GM19043 (cell line): ENCODE measurements around the gene XRCC5.
A peak's percentile ranks its signal among the peaks of the same experiment; 100 is the strongest.

Source experiments
- ATAC-seq: cut with Tn5 transposase; IDR thresholded peaks from one replicate; pipeline ENCODE4 v1.9.1; 2021; ENCODE audit warnings: low read depth; ENCODE audit not compliant: unreplicated experiment

Gene XRCC5

DNA sequence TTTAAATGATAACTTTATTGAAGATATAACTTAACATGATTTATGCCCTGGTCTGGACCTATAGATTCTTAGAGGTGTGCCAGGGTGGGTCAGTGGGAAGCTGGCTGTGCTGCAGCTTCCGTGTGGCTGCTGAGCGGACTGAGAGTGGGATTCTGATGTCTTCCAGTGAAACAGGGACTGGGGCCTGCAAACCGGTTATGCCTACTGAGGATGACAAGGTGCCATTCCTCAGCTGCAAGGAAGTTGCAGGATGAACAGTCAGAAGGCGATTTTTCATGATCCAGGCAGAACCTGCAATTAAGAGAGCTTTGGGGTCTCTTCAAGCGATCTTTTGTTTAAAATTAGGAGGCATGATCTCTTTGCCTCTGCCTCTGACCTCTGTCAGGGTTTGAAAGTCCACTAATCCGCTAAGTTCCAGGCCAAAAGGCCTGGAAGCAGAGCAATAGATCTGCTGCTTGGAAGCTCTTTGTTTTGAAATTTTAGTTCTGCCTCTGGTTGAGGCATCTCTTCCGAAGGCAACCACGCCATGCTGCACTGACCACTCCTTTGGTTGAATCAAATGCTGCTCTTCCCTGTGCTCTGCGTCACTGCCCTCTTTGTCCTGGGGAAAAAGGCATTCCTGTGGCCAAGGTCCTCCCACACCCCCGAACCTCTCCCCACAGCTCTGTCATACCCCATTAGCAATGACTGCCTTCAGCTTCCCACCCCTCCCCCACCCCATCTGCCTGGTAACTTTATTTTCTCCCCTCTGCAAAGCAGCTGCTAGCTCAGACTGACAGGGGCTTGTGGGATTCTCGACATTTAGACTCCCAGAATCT is 25.5 kb upstream of the XRCC5 start:
- ATAC-seq = no peak

DNA sequence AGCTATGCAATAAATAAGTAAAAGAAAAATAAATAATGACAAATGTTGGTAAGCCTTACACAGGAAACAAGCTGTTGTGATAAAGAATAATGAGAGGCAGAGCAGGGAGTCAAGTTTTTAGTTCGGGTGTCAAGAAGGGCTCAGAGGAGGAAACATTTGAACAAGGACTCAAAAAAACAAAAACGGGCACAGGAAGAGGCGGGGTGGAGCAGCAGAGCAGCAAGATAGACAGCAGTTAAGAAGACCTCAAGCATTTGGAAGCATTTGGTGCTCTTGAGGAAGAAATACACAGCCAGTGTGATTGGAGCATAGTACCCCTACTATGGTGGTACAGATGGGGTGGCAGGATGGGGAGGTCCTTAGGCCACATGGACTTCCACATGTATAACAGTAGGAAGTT is 24.6 kb upstream of the XRCC5 start:
- ATAC-seq = no peak

- no peak for ATAC-seq
Measured at GRCh38 chr2:216086207-216086893, 22.8 kb upstream of the XRCC5 start.

DNA sequence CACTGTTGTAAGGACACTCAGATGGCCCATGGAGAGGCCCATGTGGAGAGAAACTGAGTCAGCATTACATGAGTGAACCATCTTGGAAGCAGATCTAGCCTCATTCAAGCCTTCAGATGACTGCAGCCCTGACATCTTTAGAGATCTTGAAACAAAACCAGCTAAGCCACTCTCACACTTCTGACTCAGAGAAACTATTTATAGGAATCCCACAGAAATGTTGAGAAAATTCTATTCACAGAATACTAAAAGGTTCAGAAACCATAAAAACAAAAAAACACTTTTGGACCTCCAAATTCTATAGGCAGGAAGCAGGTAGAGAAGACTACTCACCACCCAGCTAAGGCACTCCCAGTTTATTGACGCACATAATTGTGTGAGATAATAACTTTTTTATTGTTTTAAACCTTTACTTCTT is 18.8 kb upstream of the XRCC5 start:
- no peak for ATAC-seq

- no peak for ATAC-seq
Measured at GRCh38 chr2:216092646-216093045, 16.5 kb upstream of the XRCC5 start.

- ATAC-seq = no peak
Measured at GRCh38 chr2:216094701-216095100, 14.4 kb upstream of the XRCC5 start.

DNA sequence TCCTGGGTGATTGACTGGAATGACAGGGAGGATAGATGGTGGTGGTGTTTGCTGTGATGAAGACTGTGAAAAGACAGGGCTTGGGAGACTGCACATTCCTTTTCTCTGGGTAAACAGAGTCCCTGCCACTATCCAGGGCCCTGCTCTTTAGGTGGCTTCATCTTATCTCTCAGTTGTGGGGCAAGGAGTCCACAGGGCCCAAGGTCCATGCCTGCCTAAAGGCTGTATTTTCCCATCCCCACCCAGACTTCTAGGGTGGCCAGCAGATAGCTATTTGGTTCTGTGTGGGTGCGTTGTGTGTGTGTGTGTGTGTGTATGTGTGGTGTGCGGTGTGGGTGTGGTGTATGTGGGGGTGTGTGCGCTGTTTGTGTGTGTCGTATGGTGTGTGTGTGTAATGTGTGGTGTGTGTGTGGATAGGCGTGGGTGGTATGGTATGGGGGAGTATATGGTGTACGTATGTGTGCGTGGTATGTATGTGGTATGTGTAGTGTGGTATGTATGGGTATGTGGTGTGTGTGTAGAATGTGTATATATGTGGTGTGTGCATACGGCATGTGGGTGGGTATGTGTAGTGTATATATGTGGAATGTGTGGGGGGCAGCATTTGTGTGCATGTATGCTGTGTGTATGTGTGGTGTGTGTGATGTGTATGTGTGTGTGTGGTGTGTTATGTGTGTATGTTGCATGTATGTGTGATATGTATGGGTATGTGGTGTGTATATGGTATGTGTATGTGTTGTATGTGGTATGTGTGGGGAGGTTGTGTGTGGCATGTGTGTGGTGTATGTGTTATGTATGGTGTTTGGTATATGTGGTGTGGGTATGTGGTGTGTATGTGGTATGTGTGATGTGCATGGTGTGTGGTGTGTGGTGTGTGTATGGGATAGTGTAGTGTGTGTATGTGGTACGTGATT is 10.5 kb upstream of the XRCC5 start:
- ATAC-seq = no peak

DNA sequence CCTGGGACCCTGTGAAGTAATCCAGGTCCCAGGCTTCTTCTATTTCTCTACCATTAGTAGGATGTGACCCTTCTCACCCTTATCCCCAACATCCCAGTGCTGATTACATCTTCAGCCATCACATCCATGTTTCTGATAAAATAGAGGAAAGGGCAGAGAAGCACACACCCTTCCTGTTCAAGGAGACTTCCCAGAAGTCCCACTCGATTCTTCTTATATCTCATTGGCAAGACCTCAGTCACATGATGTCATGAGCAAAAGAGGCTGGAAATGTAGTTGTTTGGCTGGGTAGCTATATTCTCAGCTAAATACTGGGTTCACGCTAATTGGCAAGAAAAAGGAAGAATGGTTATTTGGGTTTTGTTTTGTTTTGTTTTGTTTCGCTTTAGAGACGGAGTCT is 8.0 kb upstream of the XRCC5 start:
- no peak for ATAC-seq

- ATAC-seq = no peak
Measured at GRCh38 chr2:216103213-216103612, 5.9 kb upstream of the XRCC5 start.

DNA sequence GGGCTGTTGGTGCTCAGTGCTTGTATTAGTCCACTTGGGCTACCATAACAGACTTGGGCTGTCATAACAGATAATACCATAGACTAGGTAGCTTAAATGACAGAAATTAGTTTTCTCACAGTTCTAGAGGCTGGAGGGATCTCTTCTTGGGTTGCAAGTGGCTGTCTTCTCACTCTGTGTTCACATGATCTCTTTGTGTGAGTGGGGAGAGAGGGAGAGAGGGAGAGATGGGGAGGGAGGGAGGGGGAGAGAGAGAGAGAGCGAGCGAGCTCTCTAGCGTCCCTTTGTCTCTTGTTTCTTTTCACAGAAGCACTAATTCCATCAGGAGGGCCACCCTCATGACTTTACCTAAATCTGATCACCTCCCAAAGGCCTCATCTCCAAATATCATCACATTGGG is 4.5 kb upstream of the XRCC5 start:
- ATAC-seq = no peak

- ATAC-seq = no peak
Measured at GRCh38 chr2:216107320-216107719, 1.8 kb upstream of the XRCC5 start.

GRCh38 chr2:216107760-216108159 is 1.4 kb upstream of the XRCC5 start:
- ATAC-seq = no peak

DNA sequence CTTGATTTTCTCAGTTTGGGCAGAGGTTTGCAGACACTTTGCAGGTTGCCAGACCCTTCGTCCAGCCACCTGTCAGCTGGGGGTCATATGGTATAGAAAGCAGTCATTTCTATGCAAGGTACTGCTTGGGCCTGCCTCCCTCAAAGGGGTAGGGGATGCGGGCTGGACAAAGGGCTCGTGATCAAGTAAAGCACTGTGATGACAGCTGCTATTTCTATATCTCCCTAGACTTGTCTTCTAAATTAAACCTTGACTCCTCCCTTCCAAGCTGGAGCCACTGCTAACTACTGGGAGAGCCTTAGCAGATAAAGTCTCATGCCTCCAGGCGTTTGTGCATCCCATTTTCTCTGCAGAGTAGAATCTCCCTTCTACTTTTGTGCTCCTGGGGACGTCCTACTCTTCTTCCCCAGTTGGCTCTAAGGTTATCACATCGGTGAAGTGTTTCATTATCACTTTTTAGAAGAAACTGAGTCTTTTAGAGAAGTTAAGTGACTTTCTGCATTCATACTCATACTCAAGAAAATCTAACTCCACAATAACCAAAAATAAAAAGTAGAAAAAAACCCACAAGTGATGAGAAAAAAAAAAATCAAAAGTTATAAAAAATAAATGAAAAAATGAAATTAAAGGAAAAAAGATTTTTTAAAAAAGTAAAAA is 710 bp upstream of the XRCC5 start:
- ATAC-seq = no peak

GRCh38 chr2:216109962-216110614 is 940 bp downstream of the XRCC5 start:
- ATAC-seq = no peak

- ATAC-seq = no peak
Measured at GRCh38 chr2:216110620-216111019, 1.5 kb downstream of the XRCC5 start.

- no peak for ATAC-seq
Measured at GRCh38 chr2:216111122-216111521, 2.0 kb downstream of the XRCC5 start.

- ATAC-seq = no peak
Measured at GRCh38 chr2:216112926-216113325, 3.8 kb downstream of the XRCC5 start.

DNA sequence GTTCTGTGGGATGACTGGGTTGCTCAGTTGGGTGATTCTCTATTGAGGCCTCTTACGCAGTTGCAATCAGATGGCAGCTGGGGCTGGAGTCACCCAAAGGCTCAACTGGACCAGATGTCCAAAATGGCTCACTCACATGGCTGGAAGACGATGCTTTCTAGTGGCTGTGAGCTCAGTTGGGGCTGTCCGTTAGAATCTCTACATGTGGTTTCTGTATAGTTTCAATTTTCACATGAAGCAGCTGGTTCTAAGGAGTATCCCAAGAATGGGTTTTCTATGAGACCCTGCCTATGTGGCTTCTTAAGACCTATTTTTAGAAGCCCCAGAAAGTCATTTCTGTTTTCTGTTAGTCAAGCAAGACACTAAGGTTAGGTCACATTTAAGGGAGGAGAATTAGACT is 4.4 kb downstream of the XRCC5 start:
- ATAC-seq = peak; percentile 76

DNA sequence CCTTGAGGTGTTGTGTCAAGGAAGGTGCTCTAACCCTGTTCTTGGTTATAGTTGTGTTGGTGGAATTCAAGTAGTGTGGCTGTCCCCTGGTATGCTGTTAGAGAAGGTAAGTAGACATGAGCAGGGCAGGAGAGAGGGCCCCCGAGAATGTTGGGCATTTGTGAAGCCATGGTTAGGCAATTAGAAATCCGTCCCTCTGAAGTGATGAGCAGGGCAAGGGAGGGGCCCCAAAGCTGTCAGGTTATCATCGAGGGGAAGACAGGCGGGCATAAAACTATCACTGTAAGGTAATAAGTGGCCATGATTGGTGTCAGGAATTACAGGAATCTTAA is 5.2 kb downstream of the XRCC5 start:
- ATAC-seq = no peak
